Measurements from ENCODE around the gene ATP5PO.

GRCh38 chr21:33944185-33944763 lies 28.7 kb upstream of the ATP5PO start:
- TF ChIP-seq JUND (IDR thresholded peaks at IDR 0.05) (no peak), TAF1 (conservative IDR thresholded peaks at IDR 0.05) (no peak)

All from liver (tissue), 2 donors.